ENCODE results near the gene NEDD4L. TPM values are rescaled to one million over a fixed set of nuclear protein-coding genes. Genes with fewer than 3 reads are reported as not detected.

The NEDD4L gene
- total RNA-seq, 6 experiments from 2014 or later, result 11.2 to 28.1 (median 15.7) TPM

GRCh38 chr18:58109256-58109655, 65.2 kb downstream of the NEDD4L start:
- Mint-ChIP-seq H3K4me1 (ENCODE audit: low read depth) (no peaks in the 10 kb centered on the region), H3K27me3 (ENCODE audit: insufficient read depth) (peaks cover 50% of the 10 kb centered on the region), H3K9me3 (no peaks in the 10 kb centered on the region), H3K27ac (no peak overlapping the region), H3K36me3 (ENCODE audit: low read depth) (no peaks in the 10 kb centered on the region), H3K4me3 (no peak overlapping the region)
- TF ChIP-seq, protein P1, sequence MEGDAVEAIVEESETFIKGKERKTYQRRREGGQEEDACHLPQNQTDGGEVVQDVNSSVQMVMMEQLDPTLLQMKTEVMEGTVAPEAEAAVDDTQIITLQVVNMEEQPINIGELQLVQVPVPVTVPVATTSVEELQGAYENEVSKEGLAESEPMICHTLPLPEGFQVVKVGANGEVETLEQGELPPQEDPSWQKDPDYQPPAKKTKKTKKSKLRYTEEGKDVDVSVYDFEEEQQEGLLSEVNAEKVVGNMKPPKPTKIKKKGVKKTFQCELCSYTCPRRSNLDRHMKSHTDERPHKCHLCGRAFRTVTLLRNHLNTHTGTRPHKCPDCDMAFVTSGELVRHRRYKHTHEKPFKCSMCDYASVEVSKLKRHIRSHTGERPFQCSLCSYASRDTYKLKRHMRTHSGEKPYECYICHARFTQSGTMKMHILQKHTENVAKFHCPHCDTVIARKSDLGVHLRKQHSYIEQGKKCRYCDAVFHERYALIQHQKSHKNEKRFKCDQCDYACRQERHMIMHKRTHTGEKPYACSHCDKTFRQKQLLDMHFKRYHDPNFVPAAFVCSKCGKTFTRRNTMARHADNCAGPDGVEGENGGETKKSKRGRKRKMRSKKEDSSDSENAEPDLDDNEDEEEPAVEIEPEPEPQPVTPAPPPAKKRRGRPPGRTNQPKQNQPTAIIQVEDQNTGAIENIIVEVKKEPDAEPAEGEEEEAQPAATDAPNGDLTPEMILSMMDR (IDR thresholded peaks at IDR 0.05), result no peak
- no peak for DNase-seq

GRCh38 chr18:58110398-58110797, 66.4 kb downstream of the NEDD4L start:
- no peaks in the 10 kb centered on the region for H3K36me3 Mint-ChIP-seq (ENCODE audit: low read depth)

DNA sequence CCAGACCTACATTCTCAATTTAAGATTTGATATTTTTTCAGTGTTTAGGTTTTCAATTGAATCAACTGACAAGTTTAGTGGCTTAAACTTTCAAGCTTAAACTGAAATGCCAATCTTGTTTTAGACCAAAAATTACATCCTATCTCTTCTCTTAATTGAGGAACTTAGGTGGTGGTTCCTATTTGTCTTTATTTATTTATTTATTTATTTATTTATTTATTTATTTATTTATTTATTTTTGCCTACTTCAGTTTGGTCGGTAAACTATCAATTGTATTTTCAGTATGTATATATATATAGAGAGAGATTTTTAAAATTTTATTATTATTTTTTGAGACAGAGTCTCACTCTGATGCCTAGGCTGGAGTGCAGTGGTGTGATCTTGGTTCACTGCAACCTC, 68.1 kb downstream of the NEDD4L start:
- no peaks in the 10 kb centered on the region for H3K9me3 Mint-ChIP-seq
- H3K27me3 Mint-ChIP-seq (ENCODE audit: insufficient read depth), result peaks cover 49% of the 10 kb centered on the region
- H3K4me3 Mint-ChIP-seq, result no peak overlapping the region
- H3K36me3 Mint-ChIP-seq (ENCODE audit: low read depth), result no peaks in the 10 kb centered on the region
- no peak overlapping the region for H3K27ac Mint-ChIP-seq
- no peaks in the 10 kb centered on the region for H3K4me1 Mint-ChIP-seq (ENCODE audit: low read depth)
- DNase-seq, result no peak
- TF ChIP-seq, protein P1 (IDR thresholded peaks at IDR 0.05), result no peak

More at GRCh38 chr18:58110398-58110797, 66.4 kb downstream of the NEDD4L start:
- Mint-ChIP-seq H3K27me3 (ENCODE audit: insufficient read depth) (peaks cover 46% of the 10 kb centered on the region), H3K4me1 (ENCODE audit: low read depth) (no peaks in the 10 kb centered on the region), H3K9me3 (no peaks in the 10 kb centered on the region), H3K4me3 (no peak overlapping the region), H3K27ac (no peak overlapping the region)
- DNase-seq, result no peak
- TF ChIP-seq, protein P1 (IDR thresholded peaks at IDR 0.05), result no peak

DNA sequence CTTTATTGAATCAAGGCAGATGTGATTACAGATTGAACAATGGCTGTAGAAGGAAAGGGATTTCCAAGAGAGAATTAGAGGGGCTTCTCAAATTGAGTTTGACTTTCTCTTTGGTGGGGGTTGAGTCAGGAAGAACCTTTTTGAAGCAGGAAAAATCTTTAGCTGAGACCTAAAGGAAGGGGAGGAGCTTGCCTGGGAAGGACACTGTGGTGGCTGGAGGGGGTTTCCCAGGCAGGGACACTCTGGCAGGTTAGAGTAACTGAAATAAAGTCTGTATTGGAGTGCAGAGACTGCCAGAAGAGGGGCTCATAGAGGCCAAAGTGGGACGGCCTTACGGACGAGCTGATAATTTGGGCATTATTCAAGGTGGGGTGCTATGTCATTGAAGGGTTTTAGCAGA, 69.3 kb downstream of the NEDD4L start:
- Mint-ChIP-seq H3K4me3 (no peak overlapping the region), H3K27ac (no peak overlapping the region), H3K9me3 (no peaks in the 10 kb centered on the region), H3K4me1 (ENCODE audit: low read depth) (peaks cover 8% of the 10 kb centered on the region), H3K36me3 (ENCODE audit: low read depth) (no peaks in the 10 kb centered on the region), H3K27me3 (ENCODE audit: insufficient read depth) (peaks cover 49% of the 10 kb centered on the region)
- TF ChIP-seq, protein P1 (IDR thresholded peaks at IDR 0.05), result no peak
- DNase-seq, result no peak

DNA sequence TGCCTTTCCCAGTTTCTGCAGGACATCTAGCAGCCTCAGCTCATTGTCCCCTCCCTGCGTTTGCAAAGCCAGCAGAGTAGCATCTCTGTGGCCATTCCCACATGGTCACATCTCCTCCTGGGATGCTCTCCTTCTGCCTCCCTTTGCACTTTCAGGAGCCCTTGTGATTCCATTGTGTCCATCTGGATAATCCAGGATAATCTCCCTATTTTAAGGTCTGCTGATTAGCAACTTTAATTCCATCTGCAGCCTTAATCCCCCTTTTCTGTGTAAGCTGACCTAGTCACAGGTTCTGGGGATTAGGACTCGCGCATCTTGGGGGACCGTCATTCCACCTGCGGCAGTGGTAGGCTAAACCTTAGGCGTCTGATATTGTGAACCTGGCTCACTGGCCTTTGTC, 70.7 kb downstream of the NEDD4L start:
- Mint-ChIP-seq H3K27ac (no peak overlapping the region), H3K9me3 (no peaks in the 10 kb centered on the region), H3K27me3 (ENCODE audit: insufficient read depth) (peaks cover 56% of the 10 kb centered on the region), H3K36me3 (ENCODE audit: low read depth) (no peaks in the 10 kb centered on the region), H3K4me1 (ENCODE audit: low read depth) (peaks cover 12% of the 10 kb centered on the region), H3K4me3 (no peak overlapping the region)
- TF ChIP-seq, protein P1 (IDR thresholded peaks at IDR 0.05), result no peak
- DNase-seq, result no peak

DNA sequence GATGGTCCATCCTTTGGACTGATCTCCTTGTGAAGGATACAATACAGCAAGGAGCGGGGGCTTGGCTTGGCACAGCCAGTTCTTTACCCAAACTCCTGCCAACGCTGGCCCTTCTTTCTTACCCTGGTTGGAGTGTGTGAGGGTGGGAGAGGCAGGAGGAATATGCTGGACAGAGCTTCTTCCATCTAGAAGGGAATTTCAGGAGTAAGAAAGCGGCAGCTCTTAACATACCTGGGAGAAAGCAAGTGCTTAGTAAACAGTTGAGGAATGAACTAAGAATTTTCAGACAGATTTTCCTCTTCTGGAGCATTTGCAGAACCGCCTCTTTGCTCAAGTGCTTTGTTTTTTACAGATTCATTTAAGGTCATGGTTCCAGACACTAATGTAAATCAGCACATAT, 72.8 kb downstream of the NEDD4L start:
- Mint-ChIP-seq H3K27me3 (ENCODE audit: insufficient read depth) (peaks cover 45% of the 10 kb centered on the region), H3K36me3 (ENCODE audit: low read depth) (no peaks in the 10 kb centered on the region), H3K4me3 (no peak overlapping the region), H3K27ac (no peak overlapping the region), H3K9me3 (no peaks in the 10 kb centered on the region), H3K4me1 (ENCODE audit: low read depth) (peaks cover 12% of the 10 kb centered on the region)
- no peak for DNase-seq
- TF ChIP-seq, protein P1 (IDR thresholded peaks at IDR 0.05), result no peak
